Hepatocyte (in vitro differentiated cells): ENCODE results near the gene AIM2. TPM values are rescaled to one million over a fixed set of nuclear protein-coding genes. Genes with fewer than 3 reads are reported as not detected.

Source experiments
- DNase-seq: peaks from one replicate; pipeline ENCODE4 v3.0.0-alpha.2; 2016; ENCODE audit warnings: low spot score
- H2AFZ ChIP-seq: fragments of 200-600 bp; sonication (generic); 2 replicates; pipeline ENCODE4 v1.6.0; 2016; ENCODE audit warnings: antibody characterized with exemption, mild to moderate bottlenecking
- H3K27ac ChIP-seq: fragments of 200-600 bp; sonication (generic); 2 replicates; pipeline ENCODE4 v1.5.1; 2016; ENCODE audit warnings: mild to moderate bottlenecking
- H3K27me3 ChIP-seq: fragments of 200-600 bp; sonication (generic); 2 replicates; pipeline ENCODE4 v1.6.1; 2016
- H3K36me3 ChIP-seq: fragments of 200-600 bp; sonication (generic); replicated peaks from 2 replicates; pipeline ENCODE4 v1.5.1; 2016; ENCODE audit warnings: low read depth; ENCODE audit not compliant: insufficient read depth
- H3K4me1 ChIP-seq: fragments of 200-600 bp; sonication (generic); 2 replicates; pipeline ENCODE4 v1.5.1; 2016; ENCODE audit warnings: mild to moderate bottlenecking, moderate library complexity; ENCODE audit not compliant: insufficient read depth
- H3K4me2 ChIP-seq: fragments of 200-600 bp; sonication (generic); 2 replicates; pipeline ENCODE4 v1.6.0; 2016
- H3K4me3 ChIP-seq: fragments of 200-600 bp; sonication (generic); 2 replicates; pipeline ENCODE4 v1.5.1; 2016; ENCODE audit warnings: mild to moderate bottlenecking
- H3K79me2 ChIP-seq: fragments of 200-600 bp; sonication (generic); 2 replicates; pipeline ENCODE4 v1.6.0; 2017; ENCODE audit warnings: mild to moderate bottlenecking
- H3K9me2 ChIP-seq: fragments of 200-600 bp; sonication (generic); replicated peaks from 2 replicates; pipeline ENCODE4 v1.6.0; 2017; ENCODE audit warnings: mild to moderate bottlenecking; ENCODE audit not compliant: insufficient read depth
- H3K9me3 ChIP-seq: fragments of 200-600 bp; sonication (generic); 2 replicates; pipeline ENCODE4 v1.5.1; 2016; ENCODE audit warnings: low read depth, mild to moderate bottlenecking
- H4K20me1 ChIP-seq: fragments of 200-600 bp; sonication (generic); 2 replicates; pipeline ENCODE4 v1.6.0; 2016; ENCODE audit warnings: mild to moderate bottlenecking; ENCODE audit not compliant: insufficient read depth, poor library complexity, severe bottlenecking
- EZH2 ChIP-seq: fragments of 200-600 bp; sonication (generic); IDR thresholded peaks from 2 replicates; pipeline ENCODE4 v1.6.1; 2016; ENCODE audit warnings: antibody characterized with exemption, mild to moderate bottlenecking, borderline replicate concordance
- EZH2phosphoT487 ChIP-seq: fragments of 200-600 bp; sonication (generic); IDR thresholded peaks from one replicate; pipeline ENCODE4 v1.6.1; 2018; ENCODE audit warnings: antibody characterized with exemption, mild to moderate bottlenecking, low read depth, moderate library complexity; ENCODE audit not compliant: unreplicated experiment, severe bottlenecking
- WGBS: methylation state at CpG from one replicate; pipeline ENCODE4 v1.1.6; 2016; ENCODE audit warnings: low lambda C conversion rate; ENCODE audit errors: missing lambda C conversion rate; 5-methylcytosine and 5-hydroxymethylcytosine counted together
- polyA plus RNA-seq: library from polyadenylated mRNA; unstranded; fragments of >200 nt; fragmentation: Nextera tagmentation; extraction: Ambion mirVana; gene quantifications from 2 replicates; pipeline ENCODE4 v1.2.1, GENCODE V29; 2016
- total RNA-seq: library from RNA; depleted of rRNA; stranded (reverse); fragments of >200 nt; gene quantifications from 2 replicates; pipeline ENCODE4 v1.2.3, GENCODE V29; 2014
- TF ChIP-seq, protein P1 (sequence below): fragments of 200-600 bp; sonication (generic); IDR thresholded peaks from 2 replicates; pipeline ENCODE4 v1.5.1; 2016; ENCODE audit warnings: antibody characterized with exemption, mild to moderate bottlenecking; ENCODE audit not compliant: poor library complexity

AIM2 gene
- total and polyA plus RNA-seq, 2 experiments from 2014 or later, result 0.30 to 1.1 TPM

DNA sequence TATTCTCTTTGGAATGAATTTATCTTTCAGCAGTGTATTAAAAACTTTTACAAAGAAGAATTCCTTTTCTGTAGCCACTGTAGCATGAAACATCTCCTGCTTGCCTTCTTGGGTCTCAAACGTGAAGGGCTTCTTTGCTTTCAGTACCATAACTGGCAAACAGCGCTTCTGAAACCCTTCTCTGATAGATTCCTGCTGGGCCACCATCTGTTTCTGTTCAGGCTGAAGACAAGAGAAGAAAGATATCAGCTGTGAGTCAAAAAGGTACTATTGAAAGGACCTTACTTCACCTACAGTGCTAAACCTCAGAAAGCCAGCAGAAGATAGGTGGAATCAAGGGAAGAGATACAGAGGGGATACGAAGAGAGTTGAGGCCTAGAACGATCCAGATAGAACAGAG, 10.5 kb downstream of the AIM2 start:
- H3K27ac ChIP-seq, result no peak overlapping the region

DNA sequence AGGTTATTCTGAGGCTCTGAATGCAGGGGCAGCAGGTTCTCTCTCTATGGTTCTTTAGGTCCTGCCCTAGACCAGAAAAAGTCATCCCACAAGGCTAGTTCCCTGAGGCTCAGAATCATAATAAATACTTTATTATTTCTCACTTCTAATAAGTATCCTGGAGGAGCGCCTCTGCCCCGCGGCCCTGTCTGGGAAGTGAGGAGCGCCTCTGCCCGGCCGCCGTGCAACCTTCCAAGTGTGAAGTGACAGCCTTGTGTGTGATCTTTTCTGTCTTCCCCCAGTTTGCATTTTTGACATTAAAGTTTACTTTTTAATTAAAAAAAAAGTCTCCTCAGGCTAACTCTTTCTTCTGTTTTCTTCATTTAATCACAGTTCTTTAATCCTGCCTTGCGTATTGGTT, 11.5 kb downstream of the AIM2 start:
- H3K27me3 ChIP-seq, result no peaks in the 10 kb centered on the region
- 94% methylated on average over 8 of the region's 8 CpGs for WGBS
- DNase-seq, result no peak

More for the DNA sequence above, 10.5 kb downstream of the AIM2 start:
- 83% methylated on average over 4 of the region's 4 CpGs for WGBS
- Histone ChIP-seq H3K4me1 (no peaks in the 10 kb centered on the region), H3K79me2 (no peaks in the 10 kb centered on the region), H3K9me3 (no peaks in the 10 kb centered on the region), H3K4me3 (no peak overlapping the region), H3K36me3 (no peaks in the 10 kb centered on the region), H3K4me2 (no peak overlapping the region), H3K9me2 (no peaks in the 10 kb centered on the region), H2AFZ (no peak overlapping the region), H4K20me1 (no peaks in the 10 kb centered on the region), H3K27me3 (no peaks in the 10 kb centered on the region)
- no peak for TF ChIP-seq EZH2phosphoT487
- TF ChIP-seq EZH2, result no peak
- no peak for DNase-seq

DNA sequence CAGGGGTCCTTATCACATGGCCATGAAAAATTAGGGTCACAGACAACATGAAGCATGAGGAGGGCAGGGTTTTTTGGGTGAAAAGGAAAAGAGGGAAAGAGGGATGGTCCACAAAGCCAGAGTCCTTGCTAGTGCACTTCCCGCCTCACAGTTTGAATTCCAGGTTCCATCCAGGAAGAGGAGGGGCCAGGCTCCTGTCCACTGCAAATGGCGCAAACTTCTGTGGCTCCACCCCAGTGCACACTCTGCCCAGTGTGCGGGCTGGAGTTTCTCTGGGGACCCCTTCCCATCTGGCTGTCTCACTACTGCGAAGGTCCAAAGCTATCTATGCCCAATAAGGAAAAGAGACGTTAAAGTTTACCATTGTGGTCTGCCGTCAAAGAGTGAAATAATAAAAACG, 17.8 kb downstream of the AIM2 start:
- TF ChIP-seq EZH2 (no peak), EZH2phosphoT487 (no peak)
- TF ChIP-seq, protein P1, sequence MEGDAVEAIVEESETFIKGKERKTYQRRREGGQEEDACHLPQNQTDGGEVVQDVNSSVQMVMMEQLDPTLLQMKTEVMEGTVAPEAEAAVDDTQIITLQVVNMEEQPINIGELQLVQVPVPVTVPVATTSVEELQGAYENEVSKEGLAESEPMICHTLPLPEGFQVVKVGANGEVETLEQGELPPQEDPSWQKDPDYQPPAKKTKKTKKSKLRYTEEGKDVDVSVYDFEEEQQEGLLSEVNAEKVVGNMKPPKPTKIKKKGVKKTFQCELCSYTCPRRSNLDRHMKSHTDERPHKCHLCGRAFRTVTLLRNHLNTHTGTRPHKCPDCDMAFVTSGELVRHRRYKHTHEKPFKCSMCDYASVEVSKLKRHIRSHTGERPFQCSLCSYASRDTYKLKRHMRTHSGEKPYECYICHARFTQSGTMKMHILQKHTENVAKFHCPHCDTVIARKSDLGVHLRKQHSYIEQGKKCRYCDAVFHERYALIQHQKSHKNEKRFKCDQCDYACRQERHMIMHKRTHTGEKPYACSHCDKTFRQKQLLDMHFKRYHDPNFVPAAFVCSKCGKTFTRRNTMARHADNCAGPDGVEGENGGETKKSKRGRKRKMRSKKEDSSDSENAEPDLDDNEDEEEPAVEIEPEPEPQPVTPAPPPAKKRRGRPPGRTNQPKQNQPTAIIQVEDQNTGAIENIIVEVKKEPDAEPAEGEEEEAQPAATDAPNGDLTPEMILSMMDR, result no peak
- 94% methylated on average over 7 of the region's 7 CpGs for WGBS
- Histone ChIP-seq H3K9me3 (no peaks in the 10 kb centered on the region), H3K27ac (no peak overlapping the region), H3K79me2 (no peaks in the 10 kb centered on the region), H3K4me1 (no peaks in the 10 kb centered on the region), H4K20me1 (no peaks in the 10 kb centered on the region), H3K27me3 (no peaks in the 10 kb centered on the region), H2AFZ (no peak overlapping the region), H3K4me2 (no peak overlapping the region), H3K4me3 (no peak overlapping the region), H3K36me3 (no peaks in the 10 kb centered on the region), H3K9me2 (no peaks in the 10 kb centered on the region)
- DNase-seq, result no peak

More for the DNA sequence above, 11.5 kb downstream of the AIM2 start:
- Histone ChIP-seq H2AFZ (no peak overlapping the region), H4K20me1 (no peaks in the 10 kb centered on the region), H3K27ac (no peak overlapping the region), H3K4me2 (no peak overlapping the region), H3K79me2 (no peaks in the 10 kb centered on the region), H3K9me2 (no peaks in the 10 kb centered on the region), H3K4me1 (no peaks in the 10 kb centered on the region), H3K36me3 (no peaks in the 10 kb centered on the region), H3K4me3 (no peak overlapping the region), H3K9me3 (no peaks in the 10 kb centered on the region)
- TF ChIP-seq, protein P1, result no peak
- TF ChIP-seq EZH2phosphoT487 (no peak), EZH2 (no peak)

DNA sequence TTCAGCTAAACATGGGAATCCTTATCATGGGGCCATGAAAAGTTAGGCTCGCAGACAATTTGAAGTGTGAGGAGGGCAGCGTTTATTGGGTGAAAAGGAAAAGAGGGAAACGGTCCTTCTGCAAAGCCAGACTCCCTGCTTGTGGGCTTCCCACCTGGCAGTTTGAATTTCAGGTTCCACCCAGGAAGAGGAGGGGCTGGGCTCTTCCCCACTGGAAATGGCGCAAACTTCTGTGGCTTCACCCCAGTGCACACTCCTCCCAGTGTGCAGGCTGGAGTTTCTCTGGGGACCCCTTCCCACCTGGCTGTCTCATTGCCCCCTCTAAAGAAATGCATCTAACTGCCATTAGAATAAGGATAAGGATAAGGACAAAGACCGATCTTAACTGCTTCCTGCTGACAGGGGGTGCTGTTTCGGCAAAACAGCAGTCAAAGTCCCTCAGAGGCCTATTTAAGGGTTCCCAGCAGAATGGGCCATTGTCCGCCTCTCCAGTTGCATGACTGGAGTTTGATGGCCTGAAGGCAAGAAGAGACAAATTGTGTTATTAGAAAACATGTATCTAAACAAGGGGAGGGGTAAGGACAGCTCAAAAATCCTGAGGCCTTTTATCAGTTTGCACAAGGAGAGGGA, 20.4 kb downstream of the AIM2 start:
- no peak overlapping the region for H3K27ac ChIP-seq

More for the DNA sequence above, 20.4 kb downstream of the AIM2 start:
- Histone ChIP-seq H3K79me2 (no peaks in the 10 kb centered on the region), H3K9me3 (no peaks in the 10 kb centered on the region), H3K4me2 (no peak overlapping the region), H3K27me3 (no peaks in the 10 kb centered on the region), H4K20me1 (no peaks in the 10 kb centered on the region), H2AFZ (no peak overlapping the region), H3K4me1 (no peaks in the 10 kb centered on the region), H3K4me3 (no peak overlapping the region), H3K36me3 (no peaks in the 10 kb centered on the region), H3K9me2 (no peaks in the 10 kb centered on the region)
- TF ChIP-seq EZH2 (no peak), EZH2phosphoT487 (no peak)
- TF ChIP-seq, protein P1, result no peak
- DNase-seq, result no peak
- 93% methylated on average over 7 of the region's 7 CpGs for WGBS
